Neural cell (in vitro differentiated cells): ENCODE results near the gene ZXDC.

Experiments
- CTCF ChIP-seq: fragments of 450-650 bp; IDR thresholded peaks from 2 replicates; pipeline ENCODE4 v1.5.1; 2014; ENCODE audit warnings: antibody characterized with exemption, mild to moderate bottlenecking, moderate library complexity; ENCODE audit not compliant: poor library complexity, severe bottlenecking
- EP300 ChIP-seq: fragments of 450-650 bp; conservative IDR thresholded peaks from 2 replicates; pipeline ENCODE4 v1.6.1; 2014; ENCODE audit warnings: antibody characterized with exemption, mild to moderate bottlenecking, moderate library complexity; ENCODE audit not compliant: poor library complexity, severe bottlenecking
- EZH2 ChIP-seq: fragments of 200-600, 300-800 bp; shearing (Covaris generic), sonication (generic); IDR thresholded peaks from 2 replicates; pipeline ENCODE4 v1.6.1; 2014; ENCODE audit warnings: antibody characterized with exemption, low read length, borderline replicate concordance, mild to moderate bottlenecking; ENCODE audit not compliant: insufficient read depth, poor library complexity, severe bottlenecking
- MXI1 ChIP-seq: fragments of 450-650 bp; conservative IDR thresholded peaks from 2 replicates; pipeline ENCODE4 v1.6.1; 2014; ENCODE audit warnings: antibody characterized with exemption, mild to moderate bottlenecking; ENCODE audit not compliant: poor library complexity, severe bottlenecking
- POLR2AphosphoS5 ChIP-seq: IDR thresholded peaks from 2 replicates; pipeline ENCODE4 v1.6.1; 2012
- RAD21 ChIP-seq: fragments of 450-650 bp; conservative IDR thresholded peaks from 2 replicates; pipeline ENCODE4 v1.6.1; 2014; ENCODE audit warnings: antibody characterized with exemption, mild to moderate bottlenecking, moderate library complexity
- SMC3 ChIP-seq: fragments of 450-650 bp; conservative IDR thresholded peaks from 2 replicates; pipeline ENCODE4 v1.6.1; 2014; ENCODE audit warnings: antibody characterized with exemption, mild to moderate bottlenecking, moderate library complexity; ENCODE audit not compliant: poor library complexity
- TAF1 ChIP-seq: IDR thresholded peaks from 2 replicates; pipeline ENCODE4 v1.6.1; 2012; ENCODE audit warnings: low read depth

GRCh38 chr3:126398423-126399350 is 77.0 kb downstream of the ZXDC start:
- TF ChIP-seq CTCF (no peak), TAF1 (no peak), EZH2 (no peak), SMC3 (no peak), MXI1 (no peak), RAD21 (no peak), POLR2AphosphoS5 (no peak), EP300 (no peak)
